ENCODE results near the gene DNPH1. TPM values are rescaled to one million over a fixed set of nuclear protein-coding genes. Genes with fewer than 3 reads are reported as not detected.

The DNPH1 gene
- total and polyA plus RNA-seq, 2 of the 8 experiments (the other 6 are each of a cell fraction or from before 2014, with no cell fraction given), result 33.9 to 134 TPM

- H2BK5ac ChIP-seq (ENCODE audit: low read depth, low read length), result no peak overlapping the region
- CTCF ChIA-PET (ENCODE audit: partially characterized antibody), result no interaction called here
- no peak overlapping the region for H4K91ac ChIP-seq (replicated peaks; ENCODE audit: insufficient read length, low read length)
- H2BK15ac ChIP-seq (ENCODE audit: low read length), result no peak overlapping the region
- H3K18ac ChIP-seq (ENCODE audit: extremely low read depth, low read length), result no peak overlapping the region
- no peak for FAIRE-seq
- POLR2A ChIA-PET (ENCODE audit: partially characterized antibody), result interaction anchor here (1.0 kb wide), 1 partner anchor 26 kb away, joined by 3 read pairs; no protein-coding TSS in a partner anchor
- H4K20me1 ChIP-seq (replicated peaks in 1 of 2; ENCODE audit: control insufficient read depth in 1 of 2, insufficient read depth in 2 of 2, low read length in 2 of 2), result no peaks in the 10 kb centered on the region
- no peaks in the 10 kb centered on the region for H3K9me3 ChIP-seq (ENCODE audit: insufficient read depth in 2 of 2, low read depth in 1 of 2, low read length in 1 of 2)
- no peaks in the 10 kb centered on the region for H3K79me2 ChIP-seq (ENCODE audit: control insufficient read depth in 1 of 2, insufficient read depth in 2 of 2, low read length in 2 of 2)
- no peak overlapping the region for H4K5ac ChIP-seq (ENCODE audit: insufficient read length, low read depth, low read length)
- no peak overlapping the region for H4K8ac ChIP-seq (ENCODE audit: extremely low read depth, insufficient read depth, low read length)
- no peak overlapping the region for H2BK12ac ChIP-seq (ENCODE audit: low read depth, low read length)
- H3K4me1 ChIP-seq (replicated peaks in 1 of 4; ENCODE audit: control insufficient read depth in 3 of 4, insufficient read depth in 4 of 4, low read length in 3 of 4), result 0 out of 7 replicates have a peak, but pooled peaks cover 0 to 3% (median 0%) of the 10 kb centered on the region in 4 experiments
- no peaks in the 10 kb centered on the region; a peak in 1 of 7 replicates for H3K27me3 ChIP-seq (replicated peaks in 1 of 4; ENCODE audit: control insufficient read depth in 3 of 4, extremely low read depth in 1 of 4, insufficient read depth in 3 of 4, low read length in 3 of 4)
- peaks cover 0 to 3% (median 0%) of the 10 kb centered on the region in 4 experiments; a peak in 1 of 8 replicates for H3K36me3 ChIP-seq (ENCODE audit: control insufficient read depth in 2 of 4, insufficient read depth in 4 of 4, low read length in 3 of 4)
- H3K4me3 ChIP-seq (ENCODE audit: extremely low read depth in 1 of 4, insufficient read depth in 2 of 4, low read depth in 3 of 4, low read length in 4 of 4), result no peak overlapping the region
- no peak overlapping the region for H3K14ac ChIP-seq (ENCODE audit: insufficient read length)
- DNase-seq (ENCODE audit: low read depth in 1 of 2, low spot score in 2 of 2), result no peak
- no peak overlapping the region for H2BK120ac ChIP-seq (replicated peaks; ENCODE audit: low read depth, low read length)
- H3K9ac ChIP-seq (replicated peaks in 1 of 4; ENCODE audit: extremely low read depth in 1 of 4, low read depth in 3 of 4, low read length in 3 of 4), result no peak overlapping the region
- WGBS, 2 experiments (ENCODE audit: extremely low coverage in 1 of 2, insufficient coverage in 1 of 2, insufficient read length in 1 of 2, insufficient replicate concordance in 2 of 2, low coverage in 1 of 2, low lambda C conversion rate in 2 of 2, missing lambda C conversion rate in 1 of 2), result 89% methylated on average over 4 of the region's 4 CpGs; no CpG with 5 or more reads in 1 of the 2 experiments
- no peak overlapping the region for H3K27ac ChIP-seq (ENCODE audit: low read depth, low read length)
- H3K4ac ChIP-seq (replicated peaks; ENCODE audit: insufficient read length, low read depth, low read length), result no peak overlapping the region
- H3K79me1 ChIP-seq (ENCODE audit: low read depth, low read length), result no peaks in the 10 kb centered on the region
- H3K56ac ChIP-seq (replicated peaks; ENCODE audit: insufficient read length, low read depth, low read length), result no peak overlapping the region
- TF ChIP-seq ATF2 (IDR thresholded peaks at IDR 0.05; ENCODE audit: low read length) (no peak), NANOG (IDR thresholded peaks at IDR 0.05; ENCODE audit: insufficient read depth, low read depth, low read length, poor library complexity, severe bottlenecking) (no peak), JUN (IDR thresholded peaks at IDR 0.05; ENCODE audit: low read depth, low read length) (no peak), GTF2F1 (IDR thresholded peaks at IDR 0.05; ENCODE audit: borderline replicate concordance, low read depth, low read length) (no peak), YY1 (IDR thresholded peaks at IDR 0.05; ENCODE audit: low read depth, low read length) (no peak), ZNF274 (IDR thresholded peaks at IDR 0.05; ENCODE audit: borderline replicate concordance, extremely low read depth, low read length) (no peak), RNF2 (IDR thresholded peaks at IDR 0.05; ENCODE audit: borderline replicate concordance, low read depth, low read length, missing control alignments, poor library complexity, severe bottlenecking) (no peak)
- no peak overlapping the region for H3K4me2 ChIP-seq (ENCODE audit: insufficient read depth in 1 of 2, low read depth in 2 of 2, low read length in 2 of 2)
- peaks cover 6% of the 10 kb centered on the region for H3K23me2 ChIP-seq (ENCODE audit: low read depth, low read length)
- H3K23ac ChIP-seq (ENCODE audit: insufficient read length), result no peak overlapping the region
- no peak overlapping the region for H2BK20ac ChIP-seq (ENCODE audit: low read length)
- H2AFZ ChIP-seq (ENCODE audit: low read length), result no peak overlapping the region
- H2AK5ac ChIP-seq (ENCODE audit: low read depth, low read length), result no peak overlapping the region; the same call in 1 of the 2 replicates
Measured at GRCh38 chr6:43186706-43187105, 42.6 kb downstream of the DNPH1 start.
